Activated gamma-delta T cell treated with Interleukin-2 at 50 U/mL for 16 hours (primary cell): ENCODE results near the gene PIGC.

Experiments used
- DNase-seq: peaks from one replicate; pipeline ENCODE4 v3.0.0-alpha.2; 2020

Gene PIGC

GRCh38 chr1:172427191-172427590 is 16.7 kb downstream of the PIGC start:
- DNase-seq, result no peak

DNA sequence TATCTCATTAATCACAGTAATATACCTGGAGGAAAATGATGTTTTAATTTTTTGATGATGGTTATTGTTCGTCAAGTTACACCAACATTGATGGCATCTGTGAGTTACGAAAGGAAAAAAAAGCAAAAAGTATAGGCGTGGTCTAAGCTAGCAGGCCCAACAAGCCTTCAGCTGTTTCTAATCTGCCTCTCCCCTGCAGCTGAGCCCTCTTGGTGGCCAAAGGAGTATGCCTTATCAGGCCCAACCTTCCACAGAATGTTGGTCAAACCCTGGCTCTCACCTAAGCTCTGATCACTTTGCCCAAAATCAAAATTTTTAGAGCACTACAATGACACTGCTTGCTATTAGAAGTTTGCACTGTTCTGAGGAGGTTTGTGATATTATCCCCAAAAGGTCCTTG is 18.5 kb downstream of the PIGC start:
- DNase-seq, result no peak

DNA sequence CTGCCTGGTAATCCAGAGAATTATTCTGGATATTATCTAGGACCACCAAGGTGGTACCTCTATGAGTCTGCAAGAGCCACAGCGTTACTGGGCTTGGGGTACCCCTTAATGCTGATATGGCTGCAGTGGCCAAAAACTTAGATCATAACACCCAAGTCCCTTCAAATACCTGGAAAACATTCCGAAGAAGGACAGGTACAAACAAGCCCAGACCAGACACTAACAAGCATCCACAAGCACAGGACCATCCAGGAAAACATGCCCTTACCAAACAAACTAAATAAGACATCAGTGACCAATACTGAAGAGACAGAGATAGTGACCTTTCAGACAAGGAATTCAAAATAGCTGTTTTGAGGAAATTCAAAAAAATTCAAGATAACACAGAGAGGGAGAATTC is 20.5 kb downstream of the PIGC start:
- DNase-seq, result no peak

DNA sequence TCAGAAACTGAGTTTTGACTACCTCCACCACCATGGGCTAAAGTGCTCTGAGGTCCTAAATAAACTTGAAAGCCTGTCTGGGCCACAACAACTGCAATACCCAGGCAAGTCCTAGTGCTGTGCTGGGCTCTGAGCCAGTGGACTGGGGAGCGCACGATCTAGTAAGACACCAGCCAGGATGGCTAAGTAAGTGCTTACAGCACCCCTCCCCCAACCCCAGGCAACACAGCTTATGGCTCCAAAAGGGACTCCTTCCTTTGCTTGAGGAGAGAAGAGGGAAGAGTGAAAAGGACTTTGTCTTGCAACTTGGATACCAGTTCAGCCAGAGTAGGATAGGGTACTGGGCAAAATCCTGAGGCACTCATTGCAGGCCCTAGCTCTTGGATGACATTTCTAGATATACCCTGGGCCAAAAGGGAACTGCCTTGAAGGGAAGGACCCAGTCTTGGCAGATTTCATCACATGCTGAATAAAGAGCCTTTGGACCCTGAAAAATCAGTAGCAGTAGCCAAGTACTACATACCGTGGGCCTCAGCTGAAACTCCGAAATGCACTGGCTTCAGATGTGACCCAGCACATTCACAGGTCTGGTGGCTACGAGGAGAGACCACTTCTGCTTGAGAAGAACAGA is 21.8 kb downstream of the PIGC start:
- no peak for DNase-seq

- DNase-seq, result no peak
These were observed 23.5 kb downstream of the PIGC start, which contains the start of gene C1orf105 for GRCh38 chr1:172420385-172420784. Gene C1orf105 (plus strand): TSS chr1:172420685. CDS start chr1:172420886, 201 bp downstream.

DNA sequence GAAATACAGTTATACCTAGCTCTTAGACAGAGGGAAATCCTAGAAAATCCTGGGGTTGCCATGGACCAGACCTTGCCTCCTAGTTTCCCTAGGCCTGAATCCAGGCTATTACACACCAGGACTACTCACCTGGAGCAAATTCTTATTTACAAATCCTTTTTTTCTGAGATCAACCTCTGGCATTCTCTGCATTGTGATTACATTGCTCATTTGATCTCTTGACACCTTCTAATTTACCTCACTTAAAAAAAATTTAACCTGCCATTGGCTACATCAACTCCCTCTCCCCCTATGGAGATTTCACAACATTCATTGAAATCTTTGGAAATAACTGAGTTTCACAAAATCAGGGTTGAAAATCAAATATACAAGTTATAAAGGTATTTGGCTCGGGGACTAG is 26.3 kb downstream of the PIGC start:
- no peak for DNase-seq

DNA sequence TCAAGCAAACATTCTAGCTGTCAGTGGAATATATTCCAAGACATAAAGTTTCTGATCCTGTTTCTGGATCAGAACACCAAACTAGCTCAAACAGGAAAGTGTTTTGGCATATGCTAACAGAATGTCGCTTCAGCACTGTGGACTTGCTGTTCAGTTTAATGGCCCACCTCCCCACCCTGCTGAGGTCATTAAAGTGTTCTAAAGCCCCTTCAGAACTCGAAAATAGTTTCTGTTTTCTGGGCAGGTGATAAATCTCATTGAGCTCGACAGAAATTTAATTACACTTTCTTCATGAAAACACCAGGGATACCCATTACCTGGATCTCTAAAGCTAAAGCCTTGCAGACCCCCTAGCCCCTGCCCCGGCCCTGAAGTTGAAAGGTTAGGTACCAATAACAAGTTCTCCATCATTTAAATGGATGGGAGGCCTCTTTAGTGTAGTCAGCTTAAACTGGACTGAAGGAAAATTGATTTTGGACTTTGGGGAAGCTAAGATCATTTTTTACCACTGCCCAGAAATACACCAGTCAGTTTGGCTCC is 27.3 kb downstream of the PIGC start:
- no peak for DNase-seq

DNA sequence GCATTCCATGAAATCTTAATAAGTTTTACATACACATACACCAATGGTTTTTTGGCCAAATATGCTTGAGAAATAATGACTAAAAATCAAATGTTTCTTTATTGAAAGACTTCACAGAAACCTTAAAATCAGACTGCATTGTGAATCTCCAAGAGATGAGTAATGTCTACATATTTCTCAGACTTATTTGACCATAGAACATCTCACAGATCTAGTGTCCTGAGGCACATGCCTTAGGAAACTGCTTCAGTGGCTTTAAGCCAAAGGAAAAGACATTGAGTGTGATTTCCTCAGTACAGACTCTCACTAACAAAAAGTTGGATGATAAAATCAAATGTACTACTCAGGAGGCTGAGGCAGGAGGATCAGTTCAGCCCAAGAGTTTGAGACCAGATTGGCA is 29.5 kb downstream of the PIGC start:
- no peak for DNase-seq

- no peak for DNase-seq
These were observed 32.0 kb downstream of the PIGC start for GRCh38 chr1:172411791-172412338.

DNA sequence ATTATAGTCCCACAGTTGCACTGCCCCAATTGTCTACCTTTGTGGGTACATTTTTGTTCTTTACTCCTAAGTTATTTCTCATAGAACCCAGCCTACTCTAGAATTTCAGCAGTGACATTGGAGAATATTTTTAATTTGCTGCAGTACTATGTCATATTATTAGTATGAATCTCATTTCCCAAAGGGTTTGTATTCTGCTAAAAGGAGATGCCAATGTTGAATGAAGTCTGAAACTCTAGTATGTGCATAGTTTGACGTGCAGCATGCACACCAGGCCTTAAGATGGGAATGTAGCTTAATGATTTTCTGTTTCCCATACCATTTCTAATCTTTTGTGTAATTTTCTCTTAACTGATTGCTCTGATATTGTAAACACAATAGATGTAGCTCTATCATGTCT is 33.8 kb downstream of the PIGC start:
- DNase-seq, result no peak

GRCh38 chr1:172408958-172409357 is 34.9 kb downstream of the PIGC start:
- no peak for DNase-seq

DNA sequence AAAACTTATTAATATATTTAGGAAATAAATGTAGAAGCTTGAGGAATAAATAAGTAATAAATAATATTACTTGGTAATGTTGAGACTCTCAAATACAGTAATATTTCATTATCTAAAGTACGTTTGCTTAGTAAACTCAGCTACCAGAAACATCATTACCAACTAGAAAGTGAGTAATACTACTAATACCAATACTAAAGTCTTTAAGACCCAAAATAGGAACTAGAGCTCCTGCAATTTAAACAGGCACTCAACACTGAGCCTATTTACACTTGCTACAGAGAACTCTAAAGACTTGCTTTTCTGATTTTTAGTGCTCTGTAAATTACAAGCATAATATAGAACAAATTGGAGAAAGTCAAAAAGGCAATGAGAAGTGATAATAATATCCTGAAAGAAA is 36.9 kb downstream of the PIGC start:
- DNase-seq, result no peak

DNA sequence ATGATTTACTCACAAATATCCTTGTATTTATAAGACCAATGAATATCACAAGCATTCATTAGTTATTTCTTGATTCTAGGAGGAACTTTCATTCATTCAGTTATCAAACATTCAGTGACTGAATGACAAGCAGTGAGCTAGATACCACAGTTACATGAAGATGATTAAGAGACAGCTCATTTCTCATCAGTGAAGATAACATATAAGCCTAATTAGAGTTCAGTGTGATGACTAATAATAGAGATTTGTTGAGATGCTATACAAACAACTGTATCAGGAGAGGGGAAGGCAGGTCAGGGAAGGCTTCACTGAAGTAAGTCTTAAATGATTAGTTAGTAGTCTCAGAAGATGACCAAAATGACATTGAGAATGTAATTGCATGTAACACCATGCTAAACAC is 38.0 kb downstream of the PIGC start:
- DNase-seq, result no peak

GRCh38 chr1:172404121-172404520 is 39.7 kb downstream of the PIGC start:
- no peak for DNase-seq

DNA sequence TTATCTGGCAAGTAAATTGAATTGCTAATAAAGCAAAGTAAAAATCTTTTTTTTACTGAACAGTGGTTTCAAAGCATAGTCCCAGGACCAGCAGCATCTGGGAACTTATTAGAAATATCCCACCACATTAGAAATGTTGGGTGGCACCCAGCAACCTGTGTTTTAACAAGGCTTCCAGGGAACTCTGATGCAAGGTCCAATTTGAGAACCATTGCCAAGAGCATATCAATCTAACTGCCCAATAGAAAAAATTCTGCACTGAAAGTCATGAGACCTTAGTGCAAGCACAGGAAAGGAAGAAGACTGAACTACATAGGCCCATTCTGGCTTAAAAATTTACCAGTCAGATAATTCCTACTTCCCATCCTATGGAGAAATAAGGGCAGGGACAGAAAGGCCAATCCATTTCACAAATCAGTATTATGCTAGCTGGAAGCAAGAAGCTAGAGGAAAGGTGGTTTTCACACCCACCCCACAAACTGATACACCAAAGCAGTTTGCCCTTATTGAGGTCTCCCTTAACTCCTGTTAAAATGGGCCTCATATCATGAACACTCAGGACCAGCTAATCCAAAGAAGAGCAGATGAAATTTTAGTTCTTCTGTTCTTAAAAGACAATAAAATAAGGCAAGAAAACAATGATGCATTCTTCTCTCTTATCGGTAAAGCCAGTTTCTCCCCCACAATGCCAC is 40.8 kb downstream of the PIGC start:
- no peak for DNase-seq

DNA sequence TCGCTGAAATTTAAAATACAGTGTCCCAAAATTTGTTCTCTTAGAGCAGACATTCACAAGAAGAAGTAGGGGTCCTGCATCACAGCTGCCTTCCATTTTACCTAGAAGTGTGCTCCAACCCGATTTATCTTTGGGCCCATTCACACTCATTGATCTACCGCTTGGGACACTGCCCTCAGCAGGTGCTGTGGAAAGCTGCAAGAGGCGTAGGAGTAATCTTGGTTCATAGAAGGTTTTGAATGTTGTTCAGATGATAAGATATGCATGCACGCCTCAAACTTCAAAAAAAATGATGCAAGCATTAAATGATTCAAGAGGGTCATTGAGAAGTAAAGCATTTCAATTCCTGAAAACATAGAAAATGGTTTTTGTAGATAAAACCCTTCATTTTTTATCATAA is 42.0 kb downstream of the PIGC start:
- DNase-seq, result no peak

DNA sequence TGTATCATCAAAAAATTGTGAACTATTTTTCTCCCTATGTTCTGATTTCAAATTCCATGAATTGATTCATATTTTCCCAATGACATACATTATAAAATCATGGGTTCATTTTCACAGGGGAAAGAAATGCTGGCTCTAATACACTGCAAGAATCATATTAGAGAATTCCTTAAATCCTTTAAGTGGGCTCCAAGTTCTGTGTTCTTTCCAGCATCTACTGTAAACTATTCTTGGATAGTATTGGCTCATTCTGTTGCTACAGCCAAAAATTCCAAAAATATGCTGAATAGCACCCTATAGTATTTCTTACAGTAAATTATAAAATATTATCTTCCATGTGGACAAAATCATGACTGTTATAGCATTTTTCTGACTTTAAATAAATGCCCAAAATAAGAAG is 42.4 kb downstream of the PIGC start:
- no peak for DNase-seq

DNA sequence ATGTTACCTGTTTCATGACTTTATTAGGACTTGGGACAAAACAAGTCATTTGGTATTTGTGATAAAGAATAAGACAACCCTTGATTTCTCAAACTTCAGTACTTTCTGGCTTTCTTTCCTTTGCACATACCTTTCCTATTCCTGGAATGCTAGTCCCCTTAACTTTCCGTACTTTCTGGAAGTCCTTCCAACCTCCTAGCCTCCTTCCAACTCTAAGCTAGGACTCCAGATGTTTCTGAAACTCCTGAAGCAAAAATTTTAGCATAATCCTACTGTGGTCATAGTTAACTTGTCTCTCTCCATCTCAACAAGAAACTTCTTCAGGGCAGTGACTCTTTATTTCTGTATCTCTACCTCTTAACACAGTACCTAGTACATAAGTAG is 43.2 kb downstream of the PIGC start:
- no peak for DNase-seq

DNA sequence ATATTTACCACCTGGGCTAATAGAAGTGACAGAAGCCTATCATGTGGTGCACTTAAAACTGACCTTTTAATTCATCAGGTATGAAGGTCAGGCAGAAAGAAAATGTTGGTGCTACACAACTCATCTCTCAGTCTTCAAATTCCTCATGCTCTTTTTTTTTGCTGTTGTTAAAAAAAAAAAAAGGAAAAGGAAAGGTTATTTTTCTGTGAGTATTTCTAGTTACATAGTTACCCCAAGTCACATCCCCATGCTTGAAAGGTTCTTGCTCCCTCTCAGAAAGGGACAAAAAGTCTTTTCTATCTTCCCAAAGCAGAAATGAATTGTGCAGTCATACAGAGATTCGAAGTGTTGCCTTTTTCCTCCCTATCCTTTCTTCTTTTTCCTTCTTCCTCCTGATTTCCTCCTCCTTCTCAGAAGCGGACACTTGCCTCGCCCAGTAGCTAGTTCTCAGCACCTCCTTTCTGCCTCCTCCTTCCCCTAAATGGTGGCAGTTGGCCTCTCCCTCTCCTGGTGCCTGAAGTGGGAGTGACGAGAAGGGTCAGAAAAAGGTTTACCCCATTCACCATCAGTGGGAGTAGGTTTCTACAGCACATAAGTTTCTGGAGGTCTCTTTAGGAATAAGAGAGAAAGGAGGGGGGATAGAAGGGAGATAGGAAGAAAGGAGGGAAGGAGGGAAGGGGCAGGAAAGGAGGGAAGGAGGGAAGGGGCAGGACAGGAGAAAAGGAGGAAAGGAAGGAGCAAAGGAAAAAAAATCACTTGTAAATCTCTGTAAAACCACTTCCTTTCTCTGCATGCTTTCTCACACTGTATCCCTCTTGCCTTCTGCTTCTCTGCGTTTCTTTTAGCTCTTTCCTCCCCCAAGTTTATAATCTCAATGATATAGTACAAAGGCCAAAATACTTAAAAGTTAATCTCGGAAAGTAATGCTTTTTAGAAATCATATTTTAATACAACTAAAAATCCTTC is 43.8 kb downstream of the PIGC start:
- DNase-seq, result no peak

- peak; percentile 6 for DNase-seq
These were observed 44.7 kb downstream of the PIGC start for GRCh38 chr1:172398970-172399755.

DNA sequence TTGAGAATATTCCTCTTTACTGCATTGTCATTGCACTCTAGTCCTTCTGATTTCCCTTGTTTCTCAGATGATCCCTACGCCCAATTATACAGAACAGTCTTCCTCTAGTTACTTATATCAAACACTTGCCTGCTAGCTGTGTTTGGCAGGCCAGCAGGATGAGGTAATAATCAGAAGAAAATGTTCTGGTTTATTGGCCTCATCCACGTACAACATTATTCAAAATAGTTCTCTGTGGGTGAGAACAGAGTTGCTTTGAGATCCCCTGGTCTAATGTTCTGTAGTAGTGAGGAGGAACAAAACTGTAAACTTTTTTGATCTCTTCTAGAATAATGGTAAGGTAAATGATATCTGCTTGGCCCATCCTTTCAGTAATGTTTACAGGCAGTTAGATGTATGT is 45.7 kb downstream of the PIGC start:
- no peak for DNase-seq

DNA sequence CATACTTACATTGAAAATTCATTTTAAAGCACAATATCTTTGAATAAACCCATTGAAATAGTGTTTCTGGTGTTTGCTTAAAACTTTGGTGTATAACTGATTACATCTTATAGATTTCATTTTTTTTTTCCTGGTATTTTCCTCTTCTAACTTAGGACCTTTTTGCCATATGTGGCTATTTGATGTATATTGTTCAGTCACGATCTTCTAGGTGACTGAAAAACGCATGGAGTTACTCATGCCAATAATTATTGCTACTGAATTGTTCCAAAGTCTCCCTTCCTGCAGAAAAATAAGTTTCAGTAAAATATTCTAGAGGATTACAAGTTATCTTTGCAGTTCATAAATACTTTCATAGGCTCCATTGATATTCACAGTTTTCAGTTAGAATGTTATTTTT is 46.2 kb downstream of the PIGC start:
- no peak for DNase-seq
